C4-2B (cell line): Measurements from ENCODE around the gene TYW3.

Source experiments
- H3K27ac ChIP-seq: fragments of 450-650 bp; 2 replicates; pipeline ENCODE4 v1.5.1; 2017
- ZFX ChIP-seq: fragments of 450-650 bp; IDR thresholded peaks from 2 replicates; pipeline ENCODE4 v1.6.1; 2017
- TF ChIP-seq, protein P1 (sequence below): fragments of 450-650 bp; conservative IDR thresholded peaks from 2 replicates; pipeline ENCODE4 v1.5.1; 2017; ENCODE audit warnings: mild to moderate bottlenecking

The TYW3 gene

DNA sequence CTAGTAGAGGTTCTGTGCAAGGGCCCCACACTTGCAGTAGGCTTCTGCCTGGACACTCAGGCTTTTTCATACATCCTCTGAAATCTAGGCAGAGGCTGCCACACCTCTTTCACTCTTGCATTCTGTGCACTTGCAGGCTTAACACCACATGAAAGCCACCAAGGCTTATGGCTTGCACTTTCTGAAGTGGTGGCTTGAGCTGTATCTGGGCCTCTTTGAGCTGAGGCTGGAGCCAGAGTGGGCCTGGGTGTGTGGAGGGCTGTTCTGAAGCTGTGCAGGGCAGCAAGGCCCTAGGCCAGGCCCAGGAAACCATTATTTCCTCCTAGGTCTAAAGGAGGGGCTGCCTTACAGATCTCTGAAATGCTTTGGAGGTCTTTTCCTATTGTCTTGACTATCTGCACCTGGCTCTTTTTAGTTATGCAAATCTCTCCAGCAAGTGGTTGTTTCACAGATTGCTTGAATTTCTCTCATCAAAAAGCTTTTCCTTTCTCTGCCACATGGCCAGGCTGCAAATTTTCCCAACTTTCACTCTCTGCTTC lies 66.2 kb downstream of the TYW3 start:
- no peak overlapping the region for H3K27ac ChIP-seq
- no peak for TF ChIP-seq ZFX
- TF ChIP-seq, protein P1, sequence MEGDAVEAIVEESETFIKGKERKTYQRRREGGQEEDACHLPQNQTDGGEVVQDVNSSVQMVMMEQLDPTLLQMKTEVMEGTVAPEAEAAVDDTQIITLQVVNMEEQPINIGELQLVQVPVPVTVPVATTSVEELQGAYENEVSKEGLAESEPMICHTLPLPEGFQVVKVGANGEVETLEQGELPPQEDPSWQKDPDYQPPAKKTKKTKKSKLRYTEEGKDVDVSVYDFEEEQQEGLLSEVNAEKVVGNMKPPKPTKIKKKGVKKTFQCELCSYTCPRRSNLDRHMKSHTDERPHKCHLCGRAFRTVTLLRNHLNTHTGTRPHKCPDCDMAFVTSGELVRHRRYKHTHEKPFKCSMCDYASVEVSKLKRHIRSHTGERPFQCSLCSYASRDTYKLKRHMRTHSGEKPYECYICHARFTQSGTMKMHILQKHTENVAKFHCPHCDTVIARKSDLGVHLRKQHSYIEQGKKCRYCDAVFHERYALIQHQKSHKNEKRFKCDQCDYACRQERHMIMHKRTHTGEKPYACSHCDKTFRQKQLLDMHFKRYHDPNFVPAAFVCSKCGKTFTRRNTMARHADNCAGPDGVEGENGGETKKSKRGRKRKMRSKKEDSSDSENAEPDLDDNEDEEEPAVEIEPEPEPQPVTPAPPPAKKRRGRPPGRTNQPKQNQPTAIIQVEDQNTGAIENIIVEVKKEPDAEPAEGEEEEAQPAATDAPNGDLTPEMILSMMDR: no peak

DNA sequence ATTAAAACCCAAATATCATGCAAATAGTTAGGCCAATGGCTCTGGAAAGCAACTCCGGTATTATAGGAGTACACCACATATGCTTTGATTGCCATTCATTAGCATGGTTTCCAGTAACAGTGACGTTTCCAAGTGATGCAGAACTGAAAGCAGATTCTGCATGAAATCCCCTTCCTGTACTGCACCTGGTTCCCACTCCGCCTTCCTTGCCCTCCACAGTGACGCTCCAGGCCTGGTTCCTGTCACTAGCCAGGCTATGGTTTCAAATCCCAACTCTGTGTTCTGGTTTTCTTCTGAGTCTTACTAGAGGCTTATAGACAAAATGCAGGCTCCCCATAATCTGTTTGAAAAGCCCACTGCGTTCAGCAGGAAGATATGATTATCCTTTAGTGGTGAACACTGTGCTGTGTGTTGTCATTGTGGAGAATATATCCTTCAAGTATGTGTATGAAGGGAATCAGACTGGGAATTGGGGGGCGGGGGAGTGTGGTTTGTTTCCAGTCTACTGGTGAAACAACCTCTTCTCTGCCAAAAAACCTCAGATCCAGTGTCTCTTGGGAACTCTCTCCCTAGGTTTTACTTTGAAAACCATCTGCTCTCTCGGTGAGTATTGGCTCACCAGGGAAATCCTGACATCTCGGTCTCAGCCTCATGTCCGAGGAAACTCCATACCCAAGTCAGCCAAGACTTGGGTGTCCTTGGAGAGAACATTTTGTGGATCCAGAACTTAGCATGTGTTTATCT lies 78.7 kb downstream of the TYW3 start:
- H3K27ac ChIP-seq: no peak overlapping the region
- TF ChIP-seq ZFX: no peak
- TF ChIP-seq, protein P1: no peak

DNA sequence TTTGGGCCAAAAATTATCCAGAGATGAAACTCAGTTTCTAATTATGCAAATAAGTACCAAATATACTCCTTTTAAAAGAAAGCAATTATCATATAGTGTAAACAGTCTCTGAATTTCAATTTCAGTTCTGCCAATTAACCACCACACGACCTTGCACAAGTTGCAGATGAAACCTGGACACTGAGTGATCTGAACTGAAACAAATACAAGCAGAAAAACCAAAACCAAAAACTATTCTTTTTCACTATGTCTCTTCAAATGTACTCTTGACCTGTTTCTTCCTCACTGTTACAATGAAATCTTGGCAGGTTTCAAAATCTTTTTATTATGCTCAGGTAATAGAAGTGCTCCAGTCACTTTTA lies 79.2 kb downstream of the TYW3 start:
- TF ChIP-seq ZFX: no peak
- TF ChIP-seq, protein P1: no peak
- H3K27ac ChIP-seq: no peak overlapping the region
